Uterus (tissue), 4 donors: Measurements from ENCODE around the gene GPR32. TPM values are rescaled to one million over a fixed set of nuclear protein-coding genes. Genes with fewer than 3 reads are reported as not detected.

Experiments used
- DNase-seq, 2 donors: peaks; one replicate each; pipeline ENCODE4 v3.0.0-alpha.2; 2019 to 2020
- H3K27ac ChIP-seq, 2 donors: fragments of 200-600 bp; sonication (generic); 1 replicate in 1 of 2; 2 replicates in 1 of 2; pipeline ENCODE4 v1.5.1; 2016 to 2018
- H3K27me3 ChIP-seq, 2 donors: fragments of 200-600 bp; sonication (generic); one replicate each; pipeline ENCODE4 v1.5.1; 2018 to 2019; ENCODE audit warnings: control low read depth in 1 of 2
- H3K36me3 ChIP-seq, 2 donors: fragments of 200-600 bp; sonication (generic); one replicate each; pipeline ENCODE4 v1.5.1; 2019; ENCODE audit warnings: control low read depth in 1 of 2
- H3K4me1 ChIP-seq, 2 donors: fragments of 200-600 bp; sonication (generic); one replicate each; pipeline ENCODE4 v1.5.1; 2018 to 2019; ENCODE audit warnings: control low read depth in 1 of 2
- H3K4me3 ChIP-seq, 2 donors: fragments of 200-600 bp; sonication (generic); 1 replicate in 1 of 2; 2 replicates in 1 of 2; pipeline ENCODE4 v1.5.1; 2018 to 2019; ENCODE audit warnings: mild to moderate bottlenecking in 1 of 2
- H3K9me3 ChIP-seq, 2 donors: fragments of 200-600 bp; sonication (generic); one replicate each; pipeline ENCODE4 v1.5.1; 2019; ENCODE audit warnings: control low read depth in 1 of 2
- CTCF ChIP-seq, 4 experiments: fragments of 200-600 bp in 2 of 4; fragments of 450-650 bp in 2 of 4; sonication (generic) in 2 of 4; IDR thresholded peaks; one replicate each; pipeline ENCODE4 v1.5.1; 2016 to 2019; ENCODE audit warnings: antibody characterized with exemption in 4 of 4, mild to moderate bottlenecking in 2 of 4, moderate library complexity in 1 of 4
- POLR2A ChIP-seq, 2 donors: fragments of 450-650 bp; IDR thresholded peaks; one replicate each; pipeline ENCODE4 v1.6.1; 2016; ENCODE audit warnings: antibody characterized with exemption in 2 of 2, mild to moderate bottlenecking in 1 of 2, moderate library complexity in 1 of 2
- intact Hi-C: fragments of 100-400 bp; cut with DNase I; formaldehyde crosslinking; loops from one replicate; pipeline ENCODE4 v1.15.1; 2023; ENCODE audit warnings: low total_unique reads
- total RNA-seq, 4 donors: library from RNA; depleted of rRNA in 3 of 4; stranded (reverse); fragments of >200 nt in 3 of 4; gene quantifications; one replicate each; pipeline versions ENCODE4 v1.1.0 to v1.2.4, GENCODE V29; 2014 to 2023
- donor health status: DM: yes; HTN: yes; CAD: no.

Gene GPR32
- total RNA-seq, 4 donors from 2014 or later, result not detected

- Histone ChIP-seq H3K27me3 (no peaks in the 10 kb centered on the region), H3K4me1 (no peaks in the 10 kb centered on the region), H3K9me3 (no peaks in the 10 kb centered on the region), H3K27ac (no peak within 1 kb of the TSS), H3K4me3 (no peak within 1 kb of the TSS), H3K36me3 (no peaks in the 10 kb centered on the region)
- DNase-seq, result no peak
- no peak for TF ChIP-seq POLR2A (IDR thresholded peaks at IDR 0.05)
- TF ChIP-seq CTCF (IDR thresholded peaks at IDR 0.05), result no peak
- intact Hi-C loops, result no loop called here
These were observed 20.1 kb downstream of the GPR32 start, which contains the start of gene ACP4 for GRCh38 chr19:50790396-50790795. Gene ACP4 (plus strand): TSS chr19:50790415. CDS start chr19:50790415, 0 bp downstream.

- intact Hi-C loops, result no loop called here
- no peak overlapping the region for H3K4me3 ChIP-seq
- no peaks in the 10 kb centered on the region for H3K9me3 ChIP-seq
- no peak overlapping the region for H3K27ac ChIP-seq
- no peaks in the 10 kb centered on the region for H3K27me3 ChIP-seq
- H3K4me1 ChIP-seq, result no peaks in the 10 kb centered on the region
- no peaks in the 10 kb centered on the region for H3K36me3 ChIP-seq
- TF ChIP-seq POLR2A (IDR thresholded peaks at IDR 0.05) (no peak), CTCF (IDR thresholded peaks at IDR 0.05) (no peak)
- no peak for DNase-seq
These were observed 20.7 kb downstream of the GPR32 start for GRCh38 chr19:50790922-50791467.

GRCh38 chr19:50791594-50792271, 21.5 kb downstream of the GPR32 start:
- Histone ChIP-seq H3K4me1 (no peaks in the 10 kb centered on the region), H3K9me3 (no peaks in the 10 kb centered on the region), H3K36me3 (no peaks in the 10 kb centered on the region), H3K27me3 (no peaks in the 10 kb centered on the region), H3K4me3 (no peak overlapping the region), H3K27ac (no peak overlapping the region)
- intact Hi-C loops, result no loop called here
- DNase-seq, result no peak
- TF ChIP-seq CTCF (IDR thresholded peaks at IDR 0.05) (no peak), POLR2A (IDR thresholded peaks at IDR 0.05) (no peak)

- Histone ChIP-seq H3K4me3 (no peak overlapping the region), H3K9me3 (no peaks in the 10 kb centered on the region), H3K27ac (no peak overlapping the region), H3K36me3 (no peaks in the 10 kb centered on the region), H3K4me1 (no peaks in the 10 kb centered on the region), H3K27me3 (no peaks in the 10 kb centered on the region)
- no peak for TF ChIP-seq CTCF (IDR thresholded peaks at IDR 0.05)
- no peak for TF ChIP-seq POLR2A (IDR thresholded peaks at IDR 0.05)
- intact Hi-C loops, result no loop called here
- DNase-seq, result no peak
These were observed 22.3 kb downstream of the GPR32 start for GRCh38 chr19:50792272-50793250.
